Measurements from ENCODE around the gene SNCAIP. TPM values are rescaled to one million over a fixed set of nuclear protein-coding genes. Genes with fewer than 3 reads are reported as not detected.

The SNCAIP gene
- total RNA-seq, 1 experiment from 2014 or later, result 0.21 TPM

DNA sequence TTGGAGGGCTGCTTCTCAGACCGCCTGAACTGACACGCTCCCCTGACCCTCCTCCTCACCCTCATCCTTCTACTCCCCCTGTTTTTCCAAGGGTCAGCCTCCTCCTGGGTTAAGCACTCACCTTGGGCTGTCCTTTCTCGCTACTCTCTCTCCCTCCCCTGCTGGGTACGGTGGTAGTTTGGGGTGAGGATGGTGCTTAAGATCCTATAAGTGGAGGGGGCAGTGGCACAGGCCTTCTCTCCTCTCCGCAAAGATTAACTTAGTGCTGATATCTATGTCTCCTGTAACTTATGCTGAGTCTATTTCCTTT, 159.7 kb downstream of the SNCAIP start:
- TF ChIP-seq, protein P1, sequence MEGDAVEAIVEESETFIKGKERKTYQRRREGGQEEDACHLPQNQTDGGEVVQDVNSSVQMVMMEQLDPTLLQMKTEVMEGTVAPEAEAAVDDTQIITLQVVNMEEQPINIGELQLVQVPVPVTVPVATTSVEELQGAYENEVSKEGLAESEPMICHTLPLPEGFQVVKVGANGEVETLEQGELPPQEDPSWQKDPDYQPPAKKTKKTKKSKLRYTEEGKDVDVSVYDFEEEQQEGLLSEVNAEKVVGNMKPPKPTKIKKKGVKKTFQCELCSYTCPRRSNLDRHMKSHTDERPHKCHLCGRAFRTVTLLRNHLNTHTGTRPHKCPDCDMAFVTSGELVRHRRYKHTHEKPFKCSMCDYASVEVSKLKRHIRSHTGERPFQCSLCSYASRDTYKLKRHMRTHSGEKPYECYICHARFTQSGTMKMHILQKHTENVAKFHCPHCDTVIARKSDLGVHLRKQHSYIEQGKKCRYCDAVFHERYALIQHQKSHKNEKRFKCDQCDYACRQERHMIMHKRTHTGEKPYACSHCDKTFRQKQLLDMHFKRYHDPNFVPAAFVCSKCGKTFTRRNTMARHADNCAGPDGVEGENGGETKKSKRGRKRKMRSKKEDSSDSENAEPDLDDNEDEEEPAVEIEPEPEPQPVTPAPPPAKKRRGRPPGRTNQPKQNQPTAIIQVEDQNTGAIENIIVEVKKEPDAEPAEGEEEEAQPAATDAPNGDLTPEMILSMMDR (IDR thresholded peaks at IDR 0.05; ENCODE audit: unreplicated experiment), result no peak
- Mint-ChIP-seq H3K36me3 (ENCODE audit: insufficient read depth, unreplicated experiment) (no peaks in the 10 kb centered on the region), H3K4me1 (ENCODE audit: insufficient read depth, unreplicated experiment) (peaks cover 30% of the 10 kb centered on the region), H3K27ac (ENCODE audit: low read depth, unreplicated experiment) (no peak overlapping the region), H3K9me3 (ENCODE audit: unreplicated experiment) (no peaks in the 10 kb centered on the region), H3K27me3 (ENCODE audit: insufficient read depth, unreplicated experiment) (no peaks in the 10 kb centered on the region), H3K4me3 (ENCODE audit: unreplicated experiment) (no peak overlapping the region)
- CTCF ChIA-PET, result interaction anchor here (0.6 to 1.2 kb wide), 3 partner anchors 9 to 275 kb away, joined by 3 to 5 read pairs (median 4); no protein-coding TSS in a partner anchor
- no TSS peak for BruUV-seq (replicated peaks)
- POLR2A ChIA-PET, result interaction anchor here (0.6 kb wide), 1 partner anchor 1912 kb away, joined by 3 read pairs; no protein-coding TSS in a partner anchor
- DNase-seq (ENCODE audit: unreplicated experiment), result no peak
- intact Hi-C loops (cut with micrococcal nuclease), result loop anchor here (10.0 kb wide), 1 partner anchor 507 kb away; the partner anchor contains the start of gene SRFBP1

DNA sequence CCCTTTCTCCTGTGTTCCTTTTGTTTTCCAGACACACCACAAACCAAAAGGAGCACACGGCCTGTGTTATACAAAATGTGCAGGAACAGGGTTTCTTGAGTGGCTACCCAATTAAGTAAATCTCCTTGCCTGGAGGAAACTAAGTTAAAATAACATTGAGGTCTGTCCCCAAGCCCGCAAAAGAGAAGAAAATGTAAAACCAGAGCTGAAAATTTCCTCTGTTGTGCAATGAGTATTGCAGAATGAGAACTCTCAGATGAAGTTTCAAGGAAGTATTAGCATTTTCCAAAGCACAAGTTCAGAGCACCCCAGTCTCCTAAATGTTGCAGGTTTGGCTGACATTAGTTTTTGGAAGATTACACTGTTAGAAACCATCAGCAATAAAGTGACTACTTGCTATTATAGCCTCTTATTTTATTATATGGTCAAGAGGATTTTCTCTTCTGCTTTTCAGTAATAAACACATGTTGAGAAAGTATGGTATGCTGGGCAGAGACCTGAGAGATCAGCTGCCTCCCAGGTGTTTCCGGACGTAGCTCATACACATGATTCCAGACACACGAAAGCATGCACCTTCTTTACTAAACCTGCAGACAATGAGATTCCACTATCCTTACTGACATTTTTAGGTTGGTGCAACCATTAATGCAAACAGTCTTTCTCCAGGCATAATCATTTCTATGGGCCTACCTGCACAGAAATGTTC, 161.3 kb downstream of the SNCAIP start:
- DNase-seq (ENCODE audit: unreplicated experiment), result peak; percentile 65
- ChIA-PET CTCF (interaction anchor here (0.6 to 1.9 kb wide), 8 partner anchors 9 to 511 kb away, joined by 3 to 10 read pairs (median 4); no protein-coding TSS in a partner anchor), POLR2A (interaction anchor here (0.6 to 2.1 kb wide), 7 partner anchors 11 to 285 kb away, joined by 3 to 12 read pairs (median 3); no protein-coding TSS in a partner anchor)
- no TSS peak for BruUV-seq (replicated peaks)
- Mint-ChIP-seq H3K9me3 (ENCODE audit: unreplicated experiment) (no peaks in the 10 kb centered on the region), H3K27ac (ENCODE audit: low read depth, unreplicated experiment) (peak overlapping the region; percentile 37), H3K27me3 (ENCODE audit: insufficient read depth, unreplicated experiment) (no peaks in the 10 kb centered on the region), H3K4me3 (ENCODE audit: unreplicated experiment) (no peak overlapping the region), H3K36me3 (ENCODE audit: insufficient read depth, unreplicated experiment) (no peaks in the 10 kb centered on the region), H3K4me1 (ENCODE audit: insufficient read depth, unreplicated experiment) (peaks cover 41% of the 10 kb centered on the region)
- intact Hi-C loops (cut with micrococcal nuclease), result loop anchor here (10.0 kb wide), 1 partner anchor 508 kb away; the partner anchor contains the start of gene SRFBP1
- TF ChIP-seq, protein P1 (IDR thresholded peaks at IDR 0.05; ENCODE audit: unreplicated experiment), result no peak

DNA sequence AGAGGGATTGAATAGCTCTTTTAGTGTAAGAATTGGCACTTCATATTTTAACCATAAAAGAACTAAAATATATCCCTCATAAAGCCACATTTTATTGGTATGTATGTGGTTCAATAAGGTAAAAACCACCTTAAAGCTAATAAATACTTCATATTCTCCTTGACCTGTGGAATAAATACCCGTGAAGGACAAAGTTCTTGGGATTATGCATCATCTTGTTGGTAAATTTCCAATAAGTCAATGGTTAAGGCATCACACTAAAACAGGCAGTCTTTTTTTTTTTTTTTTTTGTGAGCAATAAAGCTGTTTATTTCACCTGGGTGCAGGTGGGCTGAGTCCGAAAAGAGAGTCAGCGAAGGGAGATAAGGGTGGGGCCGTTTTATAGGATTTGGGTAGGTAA, 161.9 kb downstream of the SNCAIP start:
- Mint-ChIP-seq H3K27me3 (ENCODE audit: insufficient read depth, unreplicated experiment) (no peaks in the 10 kb centered on the region), H3K4me3 (ENCODE audit: unreplicated experiment) (no peak overlapping the region), H3K36me3 (ENCODE audit: insufficient read depth, unreplicated experiment) (no peaks in the 10 kb centered on the region), H3K27ac (ENCODE audit: low read depth, unreplicated experiment) (peak overlapping the region; percentile 37), H3K9me3 (ENCODE audit: unreplicated experiment) (no peaks in the 10 kb centered on the region), H3K4me1 (ENCODE audit: insufficient read depth, unreplicated experiment) (peaks cover 47% of the 10 kb centered on the region)
- no TSS peak for BruUV-seq (replicated peaks)
- POLR2A ChIA-PET, result interaction anchor here (0.6 to 2.1 kb wide), 5 partner anchors 11 to 286 kb away, joined by 3 to 12 read pairs (median 4); no protein-coding TSS in a partner anchor
- intact Hi-C loops (cut with micrococcal nuclease), result loop anchor here (10.0 kb wide), 1 partner anchor 509 kb away; the partner anchor contains the start of gene SRFBP1
- CTCF ChIA-PET, result interaction anchor here (0.7 to 1.9 kb wide), 6 partner anchors 11 to 511 kb away, joined by 3 to 10 read pairs (median 4); no protein-coding TSS in a partner anchor
- TF ChIP-seq, protein P1 (IDR thresholded peaks at IDR 0.05; ENCODE audit: unreplicated experiment), result no peak
- no peak for DNase-seq (ENCODE audit: unreplicated experiment)

DNA sequence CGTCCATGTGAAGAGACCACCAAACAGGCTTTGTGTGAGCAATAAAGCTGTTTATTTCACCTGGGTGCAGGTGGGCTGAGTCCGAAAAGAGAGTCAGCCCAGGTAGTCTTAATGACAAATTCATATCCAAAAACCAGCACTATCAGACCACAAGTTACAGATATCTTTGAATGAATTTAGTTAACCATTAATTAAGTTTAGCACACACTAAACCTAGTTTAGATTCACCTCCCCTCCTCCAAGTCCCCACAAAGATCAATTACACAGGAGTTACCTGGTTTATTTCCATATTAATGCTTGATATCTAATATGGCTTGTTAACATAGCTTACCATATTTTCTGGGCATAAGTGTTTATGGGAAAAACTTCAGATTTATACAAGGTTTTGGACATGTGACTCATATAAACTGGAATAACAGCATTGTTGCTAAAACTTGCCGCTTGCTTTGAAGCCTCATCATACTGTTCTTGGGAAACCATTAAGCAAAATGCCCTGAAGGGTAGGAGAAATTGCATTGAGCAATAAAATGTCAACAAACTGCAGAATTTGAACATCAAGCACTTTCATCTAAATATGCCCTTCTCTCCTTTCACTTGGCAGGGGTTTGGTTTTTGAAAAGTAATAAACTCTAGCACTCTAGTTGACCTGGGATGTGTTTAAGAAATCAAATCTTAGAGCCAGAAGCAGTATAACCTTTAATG, 166.9 kb downstream of the SNCAIP start:
- Mint-ChIP-seq H3K27ac (ENCODE audit: low read depth, unreplicated experiment) (peak overlapping the region; percentile 55), H3K9me3 (ENCODE audit: unreplicated experiment) (no peaks in the 10 kb centered on the region), H3K4me3 (ENCODE audit: unreplicated experiment) (peak overlapping the region; percentile 22), H3K36me3 (ENCODE audit: insufficient read depth, unreplicated experiment) (no peaks in the 10 kb centered on the region), H3K27me3 (ENCODE audit: insufficient read depth, unreplicated experiment) (no peaks in the 10 kb centered on the region), H3K4me1 (ENCODE audit: insufficient read depth, unreplicated experiment) (peaks cover 43% of the 10 kb centered on the region)
- ChIA-PET POLR2A (interaction anchor here (0.7 to 2.1 kb wide), 8 partner anchors 21 to 366 kb away, joined by 3 to 9 read pairs (median 3); partner anchors contain the start of gene SNX24), CTCF (interaction anchor here (0.6 to 0.9 kb wide), 3 partner anchors 21 to 369 kb away, joined by 3 to 4 read pairs (median 3); no protein-coding TSS in a partner anchor)
- intact Hi-C loops (cut with micrococcal nuclease), result loop anchor here (10.0 kb wide), 1 partner anchor 514 kb away; the partner anchor contains the start of gene SRFBP1
- TF ChIP-seq, protein P1 (IDR thresholded peaks at IDR 0.05; ENCODE audit: unreplicated experiment), result no peak
- BruUV-seq (replicated peaks), result no TSS peak
- DNase-seq (ENCODE audit: unreplicated experiment), result peak; percentile 100
